Liver (tissue), 9 donors: Measurements from ENCODE around the gene LCMT1. TPM values are rescaled to one million over a fixed set of nuclear protein-coding genes. Genes with fewer than 3 reads are reported as not detected.

ENCODE experiments used
- DNase-seq: peaks from one replicate; pipeline ENCODE4 v3.0.0-alpha.2; 2017; ENCODE audit warnings: low spot score
- H3K27ac ChIP-seq, 2 donors: one replicate each; pipeline ENCODE4 v1.7.0; 2013; ENCODE audit warnings: inconsistent platforms in 2 of 2, low read length in 2 of 2, control low read depth in 1 of 2, low read depth in 1 of 2, mild to moderate bottlenecking in 1 of 2
- H3K27me3 ChIP-seq, 4 donors: one replicate each; pipeline versions ENCODE4 v1.6.1 to v1.7.0; 2013; ENCODE audit warnings: low read length in 3 of 4, inconsistent platforms in 1 of 4, mild to moderate bottlenecking in 1 of 4, moderate library complexity in 1 of 4; ENCODE audit not compliant: control insufficient read depth in 4 of 4, insufficient read depth in 4 of 4
- H3K36me3 ChIP-seq, 4 donors: one replicate each; pipeline versions ENCODE4 v1.6.1 to v1.7.0; 2013; ENCODE audit warnings: low read length in 3 of 4, mild to moderate bottlenecking in 3 of 4, low read depth in 1 of 4, moderate library complexity in 1 of 4; ENCODE audit not compliant: control insufficient read depth in 4 of 4, insufficient read depth in 3 of 4
- H3K4me1 ChIP-seq, 4 donors: one replicate each; pipeline versions ENCODE4 v1.6.1 to v1.7.0; 2013; ENCODE audit warnings: low read length in 3 of 4, mild to moderate bottlenecking in 3 of 4, moderate library complexity in 1 of 4; ENCODE audit not compliant: control insufficient read depth in 4 of 4, insufficient read depth in 4 of 4
- H3K4me3 ChIP-seq, 3 donors: one replicate each; pipeline versions ENCODE4 v1.6.1 to v1.7.0; 2013; ENCODE audit warnings: low read length in 3 of 3, control low read depth in 1 of 3, low read depth in 1 of 3, mild to moderate bottlenecking in 1 of 3
- H3K9ac ChIP-seq, 2 donors: one replicate each; pipeline ENCODE4 v1.7.0; 2013; ENCODE audit warnings: low read length in 2 of 2, mild to moderate bottlenecking in 2 of 2, moderate library complexity in 2 of 2, control low read depth in 1 of 2, low read depth in 1 of 2
- H3K9me3 ChIP-seq, 4 donors: one replicate each; pipeline versions ENCODE4 v1.6.1 to v1.7.0; 2013; ENCODE audit warnings: low read length in 3 of 4; ENCODE audit not compliant: control insufficient read depth in 4 of 4
- ATF3 ChIP-seq: IDR thresholded peaks from 2 replicates; pipeline ENCODE4 v1.6.1; 2016; ENCODE audit warnings: antibody characterized with exemption
- CTCF ChIP-seq: fragments of 150-350 bp; IDR thresholded peaks from 2 replicates; pipeline ENCODE4 v1.5.1; 2017; ENCODE audit warnings: improper control_type of control experiment, low read depth, low read length; ENCODE audit not compliant: missing input control
- EGR1 ChIP-seq, 2 donors: IDR thresholded peaks; 2 replicates each; pipeline ENCODE4 v1.6.1; 2016 to 2018; ENCODE audit warnings: antibody characterized with exemption in 2 of 2, low read depth in 2 of 2
- FOXA1 ChIP-seq: IDR thresholded peaks from 2 replicates; pipeline ENCODE4 v1.6.1; 2016; ENCODE audit warnings: antibody characterized with exemption
- HNF4A ChIP-seq, 2 donors: conservative IDR thresholded peaks; 2 replicates each; pipeline ENCODE4 v1.6.1; 2016; ENCODE audit warnings: antibody characterized with exemption in 2 of 2, mild to moderate bottlenecking in 2 of 2
- JUND ChIP-seq, 2 donors: IDR thresholded peaks; 2 replicates each; pipeline ENCODE4 v1.6.1; 2016; ENCODE audit warnings: antibody characterized with exemption in 2 of 2
- MAX ChIP-seq: IDR thresholded peaks from 2 replicates; pipeline ENCODE4 v1.6.1; 2016; ENCODE audit warnings: antibody characterized with exemption
- RAD21 ChIP-seq, 2 donors: IDR thresholded peaks; 2 replicates each; pipeline ENCODE4 v1.6.1; 2016; ENCODE audit warnings: antibody characterized with exemption in 2 of 2, mild to moderate bottlenecking in 2 of 2
- REST ChIP-seq: IDR thresholded peaks from 2 replicates; pipeline ENCODE4 v1.6.1; 2016; ENCODE audit warnings: antibody characterized with exemption, mild to moderate bottlenecking
- RXRA ChIP-seq, 2 donors: IDR thresholded peaks; 2 replicates each; pipeline ENCODE4 v1.6.1; 2017 to 2018; ENCODE audit warnings: antibody characterized with exemption in 2 of 2, mild to moderate bottlenecking in 1 of 2
- SP1 ChIP-seq: IDR thresholded peaks from 2 replicates; pipeline ENCODE4 v1.6.1; 2018; ENCODE audit warnings: antibody characterized with exemption, mild to moderate bottlenecking
- TAF1 ChIP-seq: conservative IDR thresholded peaks from 2 replicates; pipeline ENCODE4 v1.6.1; 2016; ENCODE audit warnings: antibody characterized with exemption, mild to moderate bottlenecking
- ZBTB33 ChIP-seq: IDR thresholded peaks from 2 replicates; pipeline ENCODE4 v1.6.1; 2016; ENCODE audit warnings: antibody characterized with exemption
- WGBS: extraction: QIAGEN DNeasy Blood & Tissue Kit; methylation state at CpG from one replicate; pipeline ENCODE4 v1.1.7; 2013; 5-methylcytosine and 5-hydroxymethylcytosine counted together
- polyA plus RNA-seq, 2 donors: library from polyadenylated mRNA; stranded (reverse) in 1 of 2; unstranded in 1 of 2; fragments of 200-250 nt in 1 of 2; fragments of >200 nt in 1 of 2; fragmentation: Nextera tagmentation in 1 of 2; extraction: Ambion mirVana in 1 of 2; gene quantifications; one replicate each; pipeline versions ENCODE4 v1.2.1 to v1.2.3, GENCODE V29; 2013 to 2015
- total RNA-seq, 2 donors: library from RNA; depleted of rRNA; stranded (reverse); fragments of >200 nt; gene quantifications; one replicate each; pipeline ENCODE4 v1.2.3, GENCODE V29; 2014
- donor health status: healthy.
- donor health status: healthy.
- donor health status: healthy.
- donor health status: healthy.
- donor health status: healthy.

The LCMT1 gene
- total and polyA plus RNA-seq, 4 donors = 4.8 to 8.2 (median 6.6) TPM

- no peak for TF ChIP-seq MAX
- TF ChIP-seq CTCF = no peak
- no peak for TF ChIP-seq HNF4A (conservative IDR thresholded peaks at IDR 0.05)
- TF ChIP-seq FOXA1 = no peak
- no peak for TF ChIP-seq SP1
- TF ChIP-seq TAF1 = no peak
- no peak for TF ChIP-seq REST
- TF ChIP-seq ATF3 = no peak
- TF ChIP-seq RXRA (IDR thresholded peaks at IDR 0.05) = no peak
- TF ChIP-seq JUND (IDR thresholded peaks at IDR 0.05) = no peak
- TF ChIP-seq ZBTB33 = no peak
- Histone ChIP-seq H3K27ac (peak overlapping the region; percentile 83 to 90), H3K9me3 (no peaks in the 10 kb centered on the region), H3K9ac (peak overlapping the region in 1 of 2 donors; percentile 92), H3K4me3 (peak overlapping the region; percentile 53 to 86 (median 70)), H3K27me3 (no peaks in the 10 kb centered on the region), H3K4me1 (peaks cover 7 to 30% (median 16%) of the 10 kb centered on the region in 4 donors), H3K36me3 (no peaks in the 10 kb centered on the region)
- no peak for DNase-seq
- WGBS = 51% methylated on average over 7 of the region's 7 CpGs
Observed at GRCh38 chr16:25107466-25107792, 4.1 kb upstream of the LCMT1 start.

- Histone ChIP-seq H3K9me3 (no peaks in the 10 kb centered on the region), H3K27ac (no peak overlapping the region), H3K4me3 (no peak overlapping the region), H3K4me1 (peaks cover 7 to 32% (median 18%) of the 10 kb centered on the region in 4 donors), H3K9ac (no peak overlapping the region), H3K36me3 (no peaks in the 10 kb centered on the region), H3K27me3 (no peaks in the 10 kb centered on the region)
- WGBS = 79% methylated on average over 3 of the region's 3 CpGs
- no peak for DNase-seq
- TF ChIP-seq RAD21 (IDR thresholded peaks at IDR 0.05) = no peak
- no peak for TF ChIP-seq EGR1 (IDR thresholded peaks at IDR 0.05; ENCODE audit: low read depth in 2 of 2)
- no peak for TF ChIP-seq MAX
- TF ChIP-seq TAF1 = no peak
Observed at GRCh38 chr16:25108054-25108453, 3.5 kb upstream of the LCMT1 start.
